CD4-positive, alpha-beta T cell treated with Interleukin-1 beta for 1 hour (primary cell): ENCODE results near the gene CABYR.

ENCODE experiments used
- DNase-seq, 2 donors: peaks; one replicate each; pipeline ENCODE4 v3.0.0-alpha.2; 2020 to 2022

Gene CABYR, protein sequence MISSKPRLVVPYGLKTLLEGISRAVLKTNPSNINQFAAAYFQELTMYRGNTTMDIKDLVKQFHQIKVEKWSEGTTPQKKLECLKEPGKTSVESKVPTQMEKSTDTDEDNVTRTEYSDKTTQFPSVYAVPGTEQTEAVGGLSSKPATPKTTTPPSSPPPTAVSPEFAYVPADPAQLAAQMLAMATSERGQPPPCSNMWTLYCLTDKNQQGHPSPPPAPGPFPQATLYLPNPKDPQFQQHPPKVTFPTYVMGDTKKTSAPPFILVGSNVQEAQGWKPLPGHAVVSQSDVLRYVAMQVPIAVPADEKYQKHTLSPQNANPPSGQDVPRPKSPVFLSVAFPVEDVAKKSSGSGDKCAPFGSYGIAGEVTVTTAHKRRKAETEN

DNA sequence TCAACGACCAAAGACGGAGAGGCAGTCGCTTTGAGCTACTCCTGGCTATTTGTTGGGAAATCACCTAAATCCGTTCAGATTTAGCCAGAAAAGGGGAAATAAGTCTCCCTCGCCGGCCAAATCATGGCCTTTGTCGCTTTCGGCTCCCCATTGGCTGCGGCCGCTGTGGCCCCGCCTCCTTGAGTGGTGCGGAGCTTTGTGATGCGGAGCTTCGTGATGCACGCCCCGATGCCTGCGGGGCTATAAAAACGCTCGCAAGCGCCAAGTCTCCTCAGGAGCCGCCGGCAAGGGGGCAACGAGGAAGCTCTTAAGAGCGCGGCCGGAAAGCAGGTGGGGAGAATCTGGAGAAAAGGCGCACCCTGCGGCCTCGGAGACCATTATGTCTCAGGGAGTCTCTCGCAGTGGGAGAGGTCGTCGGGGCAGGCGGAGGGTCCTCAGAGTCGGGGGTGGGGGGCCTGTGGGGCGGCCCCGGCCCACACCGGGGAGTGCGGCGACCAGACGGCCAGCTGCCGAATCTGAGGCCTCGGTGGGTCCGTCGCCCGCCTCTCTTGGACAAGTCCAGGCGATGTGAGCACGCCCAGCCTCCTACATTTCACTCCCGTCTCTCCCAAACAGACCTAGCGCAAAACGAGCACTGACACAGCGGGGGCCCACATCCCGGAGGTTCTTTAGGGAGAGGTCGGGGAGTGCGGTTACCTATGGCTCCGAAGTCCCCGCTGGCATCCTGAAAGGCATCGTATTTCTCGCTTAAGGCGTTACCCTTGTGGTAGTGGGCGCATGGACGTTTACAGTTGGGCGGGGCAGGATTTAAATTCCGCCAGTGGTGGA is at the start of gene CABYR:
Gene CABYR, plus strand, starts transcription at position 274 of the 828 bp plus-strand sequence. CDS start 4,053 bp downstream, outside the sequence.
- peak; percentile 84 to 89 for DNase-seq

DNA sequence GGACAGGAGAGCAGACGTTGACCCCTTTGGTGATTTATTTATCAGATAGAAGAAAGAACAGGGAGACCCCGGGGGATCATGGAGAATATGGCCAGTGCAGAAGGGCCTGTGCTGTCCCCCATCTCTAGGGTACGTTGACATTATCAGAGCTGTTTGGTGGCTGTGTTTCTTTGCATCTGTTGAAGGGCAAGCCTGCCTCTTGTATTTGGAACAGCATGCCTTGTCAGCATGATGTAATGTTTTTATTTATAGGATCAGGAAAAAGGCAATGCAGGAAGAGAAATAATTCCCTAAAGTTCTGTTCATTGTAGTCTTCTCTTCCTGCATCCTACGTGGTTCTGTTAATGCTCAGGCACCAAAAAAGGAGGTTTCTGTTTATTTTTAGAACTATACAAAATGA is 49.8 kb upstream of the CABYR start:
- no peak for DNase-seq

DNA sequence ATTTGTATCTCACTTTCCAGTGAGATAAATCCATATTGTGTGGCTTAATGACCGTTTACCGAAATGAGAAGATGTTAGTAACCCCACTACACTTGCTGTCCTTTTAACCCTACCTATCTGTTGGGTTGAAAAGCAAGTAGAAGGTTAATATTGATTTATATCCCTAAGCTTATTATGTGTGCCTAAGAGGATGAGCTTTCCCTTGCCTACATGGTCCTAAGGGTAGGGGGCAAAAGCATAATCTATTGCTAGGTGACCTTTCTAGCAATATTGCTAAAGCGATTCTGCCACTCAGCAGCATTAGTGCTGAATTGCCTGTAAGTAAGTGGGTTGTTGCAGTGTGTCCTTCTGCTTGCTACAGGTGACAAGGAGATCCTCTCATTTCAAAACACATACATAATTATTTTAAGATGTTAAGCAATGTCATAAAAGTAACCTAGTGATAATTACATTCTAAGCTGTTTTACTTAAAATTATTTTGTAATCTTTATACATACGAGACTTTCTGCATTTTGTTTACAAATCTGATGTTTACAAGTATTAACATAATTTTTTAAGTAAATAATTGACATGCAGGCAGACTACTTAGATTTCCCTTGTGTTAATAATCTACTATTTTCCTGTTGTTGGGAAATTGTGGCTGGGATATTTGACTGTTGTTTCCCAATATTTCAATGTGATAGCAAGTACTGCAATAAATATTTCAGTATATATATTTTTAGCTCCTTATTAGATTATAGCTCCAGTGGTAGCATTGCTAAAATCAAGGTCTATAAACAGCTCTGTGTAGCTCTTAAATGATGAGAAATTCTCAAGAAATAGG is 49.1 kb upstream of the CABYR start:
- no peak for DNase-seq

DNA sequence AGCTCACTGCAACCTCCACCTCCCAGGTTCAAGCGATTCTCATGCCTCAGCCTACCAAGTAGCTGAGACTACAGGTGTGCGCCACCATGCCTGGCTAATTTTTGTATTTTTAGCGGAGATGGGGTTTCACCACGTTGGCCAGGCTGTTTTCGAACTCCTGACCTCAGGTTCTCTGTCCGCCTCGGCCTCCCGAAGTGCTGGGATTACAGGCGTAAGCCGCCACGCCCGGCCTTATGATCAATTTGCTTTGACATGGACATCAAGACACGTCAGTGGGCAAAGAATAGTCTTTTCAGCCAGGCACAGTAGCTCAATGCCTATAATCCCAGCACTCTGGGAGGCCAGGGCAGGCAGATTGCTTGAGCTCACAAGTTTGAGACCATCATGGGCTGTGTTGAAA is 48.0 kb upstream of the CABYR start:
- no peak for DNase-seq

DNA sequence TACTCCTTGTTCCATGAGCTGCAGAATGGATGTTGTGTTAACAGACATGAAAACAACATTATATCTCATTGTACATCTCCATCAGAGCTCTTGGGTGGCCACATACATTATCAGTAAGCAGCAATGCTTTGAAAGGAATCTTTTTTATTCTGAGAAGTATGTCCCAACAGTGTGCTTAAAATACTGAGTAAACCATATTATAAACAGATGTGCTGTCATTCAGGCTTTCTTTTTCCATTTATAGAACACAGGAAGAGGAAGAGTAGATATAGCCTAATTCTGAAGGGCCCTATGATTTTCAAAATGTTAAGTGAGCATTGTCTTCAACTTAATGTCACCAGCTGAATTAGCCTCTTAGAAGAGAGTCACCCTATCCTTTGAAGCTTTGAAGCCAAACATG is 44.3 kb upstream of the CABYR start:
- no peak for DNase-seq

DNA sequence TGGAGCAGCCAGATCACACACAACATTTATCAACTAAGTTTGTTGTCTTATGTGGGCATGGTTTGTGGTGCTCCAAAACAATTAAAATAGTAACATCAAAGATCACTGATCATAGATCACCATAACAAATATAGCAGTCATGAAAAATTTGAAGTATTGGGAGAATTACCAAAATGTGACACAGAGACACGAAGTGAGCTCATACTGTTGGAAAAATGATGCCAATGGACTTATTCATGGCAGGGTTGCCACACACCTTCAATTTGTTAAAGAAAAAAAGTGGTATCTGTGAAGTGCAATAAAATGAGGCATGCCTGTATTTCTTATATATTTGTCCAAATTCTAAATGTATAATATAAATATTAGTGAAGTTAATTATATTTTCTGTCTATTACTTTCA is 42.9 kb upstream of the CABYR start:
- no peak for DNase-seq

DNA sequence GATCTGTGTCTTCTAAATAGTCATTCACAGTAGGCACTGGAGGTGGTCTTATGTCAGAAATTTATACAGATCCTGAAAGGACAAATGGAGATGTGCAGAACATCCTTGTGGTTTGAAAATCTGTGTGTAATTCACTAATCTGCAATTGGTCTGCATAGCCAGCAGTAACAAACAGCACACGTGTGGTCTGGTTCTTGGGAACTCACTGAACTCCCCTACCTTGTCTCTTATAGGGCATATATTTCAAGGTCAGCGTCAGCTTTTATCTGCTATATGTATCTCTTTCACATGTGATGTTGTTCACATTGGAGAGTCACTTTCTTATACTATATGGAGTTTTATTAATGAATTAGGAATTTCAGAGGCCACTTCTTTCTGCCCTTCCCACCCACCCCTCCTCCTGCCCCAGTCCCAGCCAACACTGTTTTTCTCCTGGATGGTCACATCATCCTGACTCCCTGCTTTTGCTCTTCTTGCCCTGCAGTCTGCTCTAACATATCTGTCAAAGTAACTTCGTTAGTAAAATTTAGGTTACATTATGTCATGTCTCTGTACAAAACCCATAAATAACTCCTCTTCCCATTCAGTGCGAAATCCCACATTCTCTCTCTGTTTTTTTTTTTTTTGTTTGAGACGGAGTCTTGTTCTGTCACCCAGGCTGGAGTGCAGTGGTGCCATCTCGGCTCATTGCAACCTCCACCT is 35.4 kb upstream of the CABYR start:
- no peak for DNase-seq

DNA sequence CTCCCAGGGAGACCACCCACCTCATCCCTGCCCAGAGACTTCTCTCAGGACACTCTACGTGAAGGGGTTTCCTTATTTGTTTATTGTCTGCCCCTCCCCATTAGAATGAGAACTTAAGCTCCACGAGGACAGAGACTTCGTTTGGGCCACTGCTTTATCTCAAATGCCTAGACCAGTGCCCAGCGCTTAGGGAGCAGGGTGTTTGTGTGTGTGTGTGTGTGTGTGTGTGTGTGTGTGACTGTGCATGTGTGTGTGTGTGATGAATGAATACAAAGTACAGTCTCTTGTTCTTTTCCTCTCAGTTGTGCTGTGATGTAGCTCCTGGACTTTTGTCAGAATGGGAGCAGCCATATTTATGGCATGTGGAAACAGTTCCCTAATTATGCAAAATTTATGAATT is 34.4 kb upstream of the CABYR start:
- no peak for DNase-seq

DNA sequence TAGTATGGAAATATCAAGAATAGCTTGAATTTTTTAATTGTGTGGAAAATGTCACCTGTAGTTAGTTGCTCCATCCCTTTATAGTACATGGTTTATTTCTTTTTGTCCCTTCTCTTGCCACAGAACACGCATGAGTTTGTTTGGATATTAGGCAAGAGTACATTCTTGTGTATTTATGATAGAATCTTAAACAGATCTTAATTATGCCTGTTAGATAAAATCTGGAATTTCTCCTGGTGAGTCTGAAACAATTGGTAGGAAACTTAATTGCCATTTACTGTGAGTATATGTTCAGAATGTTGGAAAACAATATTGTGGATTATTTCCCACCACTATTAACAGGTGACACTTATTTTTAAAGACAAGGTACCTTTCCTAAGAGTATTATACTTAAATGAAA is 30.2 kb upstream of the CABYR start:
- no peak for DNase-seq

DNA sequence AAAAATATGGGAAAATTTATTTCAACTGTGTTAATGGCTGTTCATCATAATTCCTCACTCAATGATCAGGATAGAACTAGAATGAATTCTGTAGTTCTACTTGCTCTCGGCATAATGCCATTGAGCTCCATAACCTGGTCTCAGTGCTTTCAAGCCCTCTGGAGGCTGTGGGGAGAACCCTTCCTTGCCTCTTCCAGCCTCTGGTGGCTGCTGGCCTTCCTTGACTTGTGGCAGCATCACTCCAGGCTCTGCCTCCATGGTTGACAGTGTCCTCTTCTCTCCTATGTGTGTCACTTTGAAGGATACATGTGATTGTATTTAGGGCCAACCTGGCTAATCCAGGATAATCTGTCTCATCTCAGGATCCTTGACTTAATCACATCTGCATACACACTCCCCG is 26.9 kb upstream of the CABYR start:
- DNase-seq = no peak

DNA sequence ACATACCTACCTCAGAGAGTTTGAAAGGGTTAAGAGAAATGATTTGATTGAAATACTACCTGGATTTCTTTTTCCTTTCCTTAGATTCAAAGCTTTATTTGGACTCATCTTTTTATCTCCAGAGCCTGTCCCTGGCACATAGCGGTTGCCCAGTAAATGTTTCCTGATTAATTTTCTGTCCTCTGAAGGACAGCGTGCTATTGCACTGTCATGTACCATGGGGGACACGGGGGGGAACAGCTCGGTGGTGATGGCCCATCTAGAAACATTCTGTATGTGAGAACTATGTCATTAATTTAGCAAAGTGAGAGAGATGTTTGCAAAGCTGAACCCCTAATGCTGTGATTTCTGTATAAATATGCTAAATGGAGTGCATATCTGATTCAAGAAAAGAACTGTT is 26.4 kb upstream of the CABYR start:
- no peak for DNase-seq

DNA sequence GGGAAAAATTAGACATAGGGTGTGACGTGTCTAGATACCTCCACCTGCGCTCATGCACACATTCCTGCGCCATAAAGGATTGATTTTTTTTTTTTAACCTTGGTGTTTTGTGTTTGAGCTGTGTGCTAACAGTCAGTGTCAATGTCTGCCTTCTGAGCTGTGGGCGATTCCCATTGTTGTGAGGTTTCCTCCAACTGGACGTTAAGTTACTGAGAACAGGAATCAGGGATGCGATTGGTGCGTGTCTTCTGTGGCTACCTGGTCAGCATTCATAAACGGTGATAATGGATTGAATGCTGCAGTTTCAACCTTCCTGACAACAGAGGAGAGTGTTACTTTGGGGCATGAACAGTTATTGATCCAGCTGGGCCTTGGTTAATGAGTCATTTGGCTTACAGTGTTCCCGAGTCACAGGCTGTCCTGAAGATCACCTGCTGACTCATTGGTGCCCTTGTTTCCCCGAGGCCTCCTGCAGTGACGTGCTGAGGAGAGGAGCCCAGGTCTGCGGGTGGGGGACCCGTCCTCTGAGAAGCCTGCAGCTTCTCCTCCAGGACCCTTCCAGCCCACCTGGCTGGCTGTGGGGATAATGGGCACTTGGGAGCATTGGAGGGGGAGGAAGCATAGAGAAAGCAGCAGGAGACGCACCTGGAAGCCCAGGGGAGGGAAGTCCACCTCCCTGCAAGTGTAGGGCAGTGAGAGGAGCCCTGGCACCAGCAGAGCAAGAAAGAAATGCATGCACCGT is 25.8 kb upstream of the CABYR start:
- no peak for DNase-seq

DNA sequence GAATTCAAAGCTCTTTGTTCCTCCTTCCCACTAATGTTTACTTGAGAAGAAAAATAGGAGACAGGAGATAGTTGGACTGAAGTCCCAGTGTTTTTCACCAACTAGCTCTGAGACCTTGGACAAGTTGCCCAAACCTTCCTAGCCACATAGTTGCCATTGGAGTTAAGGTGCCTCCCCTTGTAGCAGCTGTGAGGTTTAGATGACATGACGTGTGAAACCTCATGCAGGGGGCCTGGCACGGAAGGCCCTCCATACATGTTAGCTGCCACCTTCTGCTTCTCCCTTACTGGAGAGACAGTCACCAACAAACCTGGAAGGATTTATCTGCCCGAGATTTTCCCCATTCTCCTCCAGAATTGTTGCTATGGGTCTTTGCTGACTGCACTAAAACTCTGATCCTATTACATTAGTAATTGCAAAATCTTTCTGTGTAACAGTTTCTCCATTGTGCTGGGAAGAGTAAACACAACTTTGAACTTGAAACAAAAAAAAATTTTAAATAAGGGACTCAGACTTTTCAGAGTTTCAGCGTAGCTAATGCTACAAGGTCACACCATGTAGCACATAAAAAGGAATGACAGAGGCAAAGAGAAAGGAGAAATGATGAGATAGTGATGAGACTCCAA is 23.8 kb upstream of the CABYR start:
- DNase-seq = no peak

DNA sequence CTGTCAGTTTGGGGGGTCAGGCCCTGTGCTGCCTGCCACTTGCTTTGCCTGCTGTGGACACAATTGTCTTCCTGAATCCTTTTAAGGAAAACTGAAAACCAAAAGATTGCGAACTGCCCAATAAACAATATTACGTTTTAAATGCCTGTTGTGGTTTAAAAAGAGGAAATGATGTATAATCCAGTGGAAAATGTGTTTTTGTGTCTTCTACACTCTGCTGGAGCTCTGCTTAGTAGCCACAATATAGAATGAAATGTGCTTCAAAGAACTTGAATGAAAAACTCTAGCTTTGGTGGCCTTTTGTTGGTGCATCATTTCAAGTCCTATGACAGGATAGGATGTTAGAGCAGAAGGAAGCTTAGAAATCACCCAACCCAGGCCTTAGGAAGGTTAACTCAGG is 23.2 kb upstream of the CABYR start:
- no peak for DNase-seq

DNA sequence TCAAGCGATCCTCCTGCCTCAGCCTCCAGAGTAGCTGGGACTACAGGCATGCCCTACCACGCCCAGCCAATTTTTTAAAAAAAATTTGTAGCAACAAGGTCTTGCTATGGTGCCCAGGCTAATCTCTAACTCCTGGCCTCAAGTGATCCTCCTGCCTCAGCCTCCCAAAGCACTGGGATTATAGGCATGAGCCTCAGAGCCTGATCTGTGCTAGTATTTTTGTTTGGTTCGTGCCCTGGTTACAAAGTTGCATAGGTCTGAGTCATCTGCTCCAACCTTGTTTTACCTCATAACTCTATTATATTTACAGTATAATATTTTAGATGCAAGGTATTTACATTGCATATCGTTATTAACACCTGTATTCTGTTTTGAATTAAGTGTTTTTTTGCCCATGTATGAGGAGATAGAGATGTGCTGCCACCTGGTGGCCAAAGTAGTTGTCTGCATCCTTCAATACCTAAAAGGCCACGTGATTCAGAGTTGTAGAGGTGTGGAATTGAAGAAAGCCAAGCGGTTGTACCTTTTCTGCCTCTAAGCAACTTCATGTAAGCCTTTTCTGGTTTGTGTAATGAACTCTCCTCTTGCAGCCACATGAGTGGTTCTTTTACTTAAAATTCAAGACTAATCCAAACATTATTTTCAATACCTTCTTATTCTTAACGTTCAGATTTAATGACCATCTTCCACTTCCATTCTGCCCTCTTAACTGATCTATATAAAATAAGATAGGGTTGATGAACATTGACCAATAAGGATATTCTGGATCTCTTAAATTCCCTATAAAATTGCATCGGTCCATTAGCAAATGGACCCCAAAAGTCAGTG is 19.9 kb upstream of the CABYR start:
- peak; percentile 74 to 80 for DNase-seq

DNA sequence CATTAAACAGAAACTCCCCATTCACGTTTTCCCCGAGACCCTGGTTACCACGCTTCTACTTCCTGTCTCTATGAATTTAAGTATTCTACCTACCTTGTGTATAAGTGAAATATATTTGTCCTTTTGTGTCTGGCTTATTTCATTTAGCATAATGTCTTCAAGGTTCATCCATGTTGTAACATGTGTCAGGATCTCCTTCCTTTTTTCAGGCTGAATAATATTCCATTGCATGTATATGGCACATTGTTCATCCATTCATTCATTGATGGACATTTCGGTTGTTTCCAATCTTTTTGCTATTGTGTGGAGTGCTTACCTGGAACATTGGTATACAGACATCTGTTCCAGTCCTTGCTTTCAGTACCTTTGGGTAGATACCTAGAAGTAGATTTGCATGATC is 18.2 kb upstream of the CABYR start:
- DNase-seq = no peak

DNA sequence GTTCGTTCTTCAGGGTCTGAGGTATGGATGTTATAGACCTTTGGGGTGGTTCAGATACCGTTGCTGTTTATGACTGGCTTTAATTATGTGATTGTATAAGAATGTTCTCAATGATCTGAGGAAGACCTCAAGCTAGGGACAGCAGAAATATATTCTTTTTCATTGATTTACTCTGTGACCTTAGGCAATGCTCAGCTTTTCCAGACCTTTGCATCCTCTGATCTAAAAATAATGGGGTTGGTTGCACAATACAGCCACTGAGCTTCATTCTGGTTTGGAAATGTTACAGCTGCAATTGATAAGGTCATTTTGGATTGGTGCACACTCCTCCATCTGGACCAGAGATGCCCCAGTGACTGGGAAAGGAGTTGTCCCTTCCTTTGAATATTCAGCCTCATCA is 17.2 kb upstream of the CABYR start:
- no peak for DNase-seq

DNA sequence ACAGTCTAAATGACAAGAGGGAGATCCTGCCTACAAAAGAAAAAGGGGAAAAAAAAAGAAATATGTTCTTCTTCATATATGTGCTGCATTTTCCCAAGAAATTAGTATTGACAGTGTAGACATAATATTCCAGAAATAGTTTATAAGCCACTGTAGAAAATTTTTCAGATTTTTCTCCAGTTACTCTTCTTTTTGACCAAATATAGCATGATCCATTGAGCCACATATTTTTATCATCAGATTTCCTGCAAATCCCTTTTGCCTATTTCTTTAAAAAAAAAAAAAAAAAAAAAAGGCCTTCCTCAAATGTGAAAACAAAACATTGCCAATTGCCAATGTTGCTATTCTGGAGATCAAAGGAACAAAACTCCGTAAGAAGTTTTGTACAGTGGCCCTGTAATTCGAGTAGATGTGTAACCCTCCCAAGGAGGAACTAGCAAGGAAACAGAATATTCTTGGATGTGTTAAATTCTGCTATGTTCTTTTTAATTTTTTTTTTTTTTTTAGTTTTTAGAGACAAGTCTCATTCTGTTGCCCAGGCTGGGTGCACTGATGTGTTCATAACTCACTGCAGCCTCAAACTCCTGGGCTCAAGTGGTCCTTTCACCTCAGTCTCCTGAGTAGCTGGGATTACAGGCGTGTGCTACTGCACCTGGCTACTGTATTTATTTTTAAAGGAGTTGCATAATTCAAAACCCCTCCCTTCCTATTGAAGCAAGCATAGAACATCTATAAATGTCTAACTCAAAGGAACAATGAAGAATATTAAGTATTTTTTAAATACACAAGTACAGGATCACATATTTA is 12.5 kb upstream of the CABYR start:
- no peak for DNase-seq

DNA sequence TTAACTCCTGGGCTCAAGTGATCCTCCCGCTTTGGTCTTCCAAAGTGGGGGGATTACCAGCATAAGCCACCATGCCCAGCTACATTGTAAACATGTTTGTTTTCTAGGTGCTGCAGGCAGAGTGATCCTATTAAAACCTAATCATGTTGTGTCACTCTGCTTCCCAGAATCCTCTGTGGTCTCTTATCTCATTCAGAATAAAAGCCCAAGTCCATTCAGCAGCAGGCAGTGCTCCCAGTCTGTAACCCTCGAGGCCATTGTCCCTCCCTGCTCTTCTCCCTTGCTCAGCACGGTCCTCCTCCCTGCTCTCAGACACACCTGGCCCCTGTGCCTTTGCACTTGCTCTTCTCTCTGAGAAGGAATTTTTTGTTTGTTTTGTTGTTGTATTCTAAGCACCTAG is 11.1 kb upstream of the CABYR start:
- DNase-seq = no peak

DNA sequence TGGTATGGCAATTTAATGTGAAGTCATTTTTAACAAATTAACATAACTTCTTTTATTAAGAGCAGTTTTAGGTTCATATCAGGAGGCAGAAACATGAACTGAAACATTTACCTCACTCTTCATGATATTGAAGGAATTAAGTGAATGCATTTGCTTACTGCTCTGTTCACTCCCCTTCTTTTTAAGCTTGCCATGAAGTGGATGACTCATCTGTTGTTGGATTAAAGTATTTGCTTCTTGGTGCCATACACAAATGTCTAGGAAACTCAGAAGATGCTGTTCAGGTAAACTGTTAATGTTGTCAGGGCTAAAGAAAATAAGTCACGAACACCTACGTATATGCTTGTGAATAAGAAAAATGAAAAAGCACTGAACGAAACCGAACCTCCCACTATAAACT is 10.2 kb upstream of the CABYR start:
- DNase-seq = no peak
